Esophagus squamous epithelium (tissue), 4 donors: ENCODE results near the gene ZNF593OS.

Experiments
- CTCF ChIP-seq, 6 experiments: fragments of 450-650 bp in 4 of 6; fragments of 200-600 bp in 2 of 6; sonication (generic) in 2 of 6; IDR thresholded peaks; one replicate each; pipeline ENCODE4 v1.5.1; 2016 to 2019; ENCODE audit warnings: antibody characterized with exemption in 6 of 6, mild to moderate bottlenecking in 4 of 6, moderate library complexity in 4 of 6
- POLR2A ChIP-seq, 4 donors: fragments of 450-650 bp; IDR thresholded peaks; one replicate each; pipeline ENCODE4 v1.6.1; 2017; ENCODE audit warnings: antibody characterized with exemption in 4 of 4, mild to moderate bottlenecking in 4 of 4, moderate library complexity in 3 of 4

- TF ChIP-seq CTCF (IDR thresholded peaks at IDR 0.05) (no peak), POLR2A (IDR thresholded peaks at IDR 0.05) (no peak)
Observed at GRCh38 chr1:26212726-26213125, 41.1 kb upstream of the ZNF593OS start.
